ENCODE measurements around the gene SPON2.
A peak's percentile ranks its signal among the peaks of the same experiment; 100 is the strongest.

Gene SPON2

DNA sequence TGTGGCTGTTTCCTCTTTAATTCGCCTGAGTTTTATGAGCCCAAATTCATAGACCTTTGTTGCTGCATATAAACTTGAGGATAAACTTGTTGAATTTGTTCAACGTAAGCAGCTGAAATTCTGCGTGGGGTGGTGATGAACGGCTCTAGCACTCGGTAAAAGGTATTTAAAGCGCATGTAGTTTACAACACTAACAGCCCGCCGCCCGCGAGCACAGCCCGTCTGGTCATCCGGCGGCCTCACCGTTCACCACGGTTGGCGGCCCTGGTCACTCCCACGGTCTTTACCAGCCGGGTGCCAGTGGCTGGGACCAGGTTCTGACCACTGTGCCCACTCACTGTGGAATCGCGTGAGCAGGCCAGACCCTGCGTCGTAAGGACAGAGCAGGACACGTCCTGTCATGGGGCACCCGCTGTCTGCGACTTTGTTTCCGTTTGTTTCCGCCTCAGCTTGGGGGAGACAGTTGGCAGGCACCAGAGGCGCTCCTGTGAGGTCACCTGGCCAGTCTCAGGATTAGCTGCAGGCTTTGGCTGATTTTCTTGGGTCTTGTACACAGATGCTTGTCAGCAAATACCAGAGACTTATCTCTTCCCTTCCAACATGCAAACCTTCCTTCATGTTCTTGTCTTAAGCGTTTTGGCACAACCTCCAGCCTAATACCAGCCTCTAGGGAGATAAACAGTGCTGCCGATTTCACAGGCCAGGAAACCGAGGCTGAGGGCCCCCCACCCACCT, 36.8 kb upstream of the SPON2 start:
- H3K4me3 ChIP-seq (ENCODE audit: low read depth, low read length) = peak overlapping the region; percentile 47
- peak; percentile 83 for DNase-seq (ENCODE audit: low read depth)
- TF ChIP-seq, protein P1, sequence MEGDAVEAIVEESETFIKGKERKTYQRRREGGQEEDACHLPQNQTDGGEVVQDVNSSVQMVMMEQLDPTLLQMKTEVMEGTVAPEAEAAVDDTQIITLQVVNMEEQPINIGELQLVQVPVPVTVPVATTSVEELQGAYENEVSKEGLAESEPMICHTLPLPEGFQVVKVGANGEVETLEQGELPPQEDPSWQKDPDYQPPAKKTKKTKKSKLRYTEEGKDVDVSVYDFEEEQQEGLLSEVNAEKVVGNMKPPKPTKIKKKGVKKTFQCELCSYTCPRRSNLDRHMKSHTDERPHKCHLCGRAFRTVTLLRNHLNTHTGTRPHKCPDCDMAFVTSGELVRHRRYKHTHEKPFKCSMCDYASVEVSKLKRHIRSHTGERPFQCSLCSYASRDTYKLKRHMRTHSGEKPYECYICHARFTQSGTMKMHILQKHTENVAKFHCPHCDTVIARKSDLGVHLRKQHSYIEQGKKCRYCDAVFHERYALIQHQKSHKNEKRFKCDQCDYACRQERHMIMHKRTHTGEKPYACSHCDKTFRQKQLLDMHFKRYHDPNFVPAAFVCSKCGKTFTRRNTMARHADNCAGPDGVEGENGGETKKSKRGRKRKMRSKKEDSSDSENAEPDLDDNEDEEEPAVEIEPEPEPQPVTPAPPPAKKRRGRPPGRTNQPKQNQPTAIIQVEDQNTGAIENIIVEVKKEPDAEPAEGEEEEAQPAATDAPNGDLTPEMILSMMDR (IDR thresholded peaks at IDR 0.05; ENCODE audit: control insufficient read depth, extremely low read depth, insufficient read depth) = no peak

GRCh38 chr4:1208266-1208961, 36.0 kb upstream of the SPON2 start:
- H3K4me3 ChIP-seq (ENCODE audit: low read depth, low read length) = peak overlapping the region; percentile 47
- TF ChIP-seq, protein P1 (IDR thresholded peaks at IDR 0.05; ENCODE audit: control insufficient read depth, extremely low read depth, insufficient read depth) = no peak
- no peak for DNase-seq (ENCODE audit: low read depth)

DNA sequence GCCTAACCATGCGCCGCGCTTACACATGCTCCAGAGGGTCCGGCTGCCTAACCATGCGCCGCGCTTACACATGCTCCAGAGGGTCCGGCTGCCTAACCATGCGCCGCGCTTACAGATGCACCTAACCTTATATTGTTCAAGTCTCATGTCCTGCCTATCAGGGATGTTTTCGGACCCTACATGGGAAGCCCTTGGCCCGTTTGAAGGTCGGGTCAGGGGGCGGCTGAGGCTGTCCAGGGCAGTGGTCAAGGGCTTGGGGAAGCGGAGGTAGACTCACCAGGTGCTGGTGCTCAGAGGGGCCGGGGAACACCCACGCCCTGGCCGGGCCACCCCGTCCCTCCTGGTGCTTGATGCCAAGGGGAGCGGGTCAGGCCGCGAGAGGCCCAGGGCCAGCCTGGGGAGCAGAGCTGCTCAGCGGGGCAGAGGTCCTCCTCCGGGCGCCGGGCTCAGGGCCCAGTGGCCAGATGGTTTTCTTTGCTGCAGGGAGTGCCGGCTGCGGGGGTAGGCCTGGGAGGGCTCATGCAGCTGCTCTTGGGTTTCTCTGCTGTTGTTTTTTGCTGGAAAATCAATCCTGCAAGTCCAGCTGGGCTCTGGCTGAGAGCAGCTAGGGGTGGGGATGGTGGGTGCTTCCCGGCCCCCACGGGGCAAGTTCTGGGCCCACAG, 35.4 kb upstream of the SPON2 start:
- TF ChIP-seq, protein P1 (IDR thresholded peaks at IDR 0.05; ENCODE audit: control insufficient read depth, extremely low read depth, insufficient read depth) = no peak
- H3K4me3 ChIP-seq (ENCODE audit: low read depth, low read length) = no peak overlapping the region
- no peak for DNase-seq (ENCODE audit: low read depth)

DNA sequence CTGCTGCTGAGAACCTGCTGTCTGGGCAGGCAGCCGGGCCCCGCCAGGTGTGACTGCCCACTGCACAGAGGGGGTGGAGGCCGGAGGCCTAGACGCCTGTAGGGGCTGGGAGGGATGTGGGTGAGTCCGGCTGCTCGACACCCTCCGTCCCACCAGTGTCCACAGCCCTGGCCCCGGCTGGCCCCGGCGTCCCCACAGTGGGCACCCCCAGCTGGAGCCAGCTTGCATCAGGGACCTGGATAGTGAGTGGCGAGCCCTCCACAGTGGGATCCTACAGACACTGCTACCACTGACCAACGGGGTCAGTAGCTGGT, 34.7 kb upstream of the SPON2 start:
- TF ChIP-seq, protein P1 (IDR thresholded peaks at IDR 0.05; ENCODE audit: control insufficient read depth, extremely low read depth, insufficient read depth) = no peak
- no peak overlapping the region for H3K4me3 ChIP-seq (ENCODE audit: low read depth, low read length)
- DNase-seq (ENCODE audit: low read depth) = no peak

GRCh38 chr4:1206299-1207156, 34.1 kb upstream of the SPON2 start:
- H3K4me3 ChIP-seq (ENCODE audit: low read depth, low read length) = no peak overlapping the region
- DNase-seq (ENCODE audit: low read depth) = no peak
- TF ChIP-seq, protein P1 (IDR thresholded peaks at IDR 0.05; ENCODE audit: control insufficient read depth, extremely low read depth, insufficient read depth) = no peak

DNA sequence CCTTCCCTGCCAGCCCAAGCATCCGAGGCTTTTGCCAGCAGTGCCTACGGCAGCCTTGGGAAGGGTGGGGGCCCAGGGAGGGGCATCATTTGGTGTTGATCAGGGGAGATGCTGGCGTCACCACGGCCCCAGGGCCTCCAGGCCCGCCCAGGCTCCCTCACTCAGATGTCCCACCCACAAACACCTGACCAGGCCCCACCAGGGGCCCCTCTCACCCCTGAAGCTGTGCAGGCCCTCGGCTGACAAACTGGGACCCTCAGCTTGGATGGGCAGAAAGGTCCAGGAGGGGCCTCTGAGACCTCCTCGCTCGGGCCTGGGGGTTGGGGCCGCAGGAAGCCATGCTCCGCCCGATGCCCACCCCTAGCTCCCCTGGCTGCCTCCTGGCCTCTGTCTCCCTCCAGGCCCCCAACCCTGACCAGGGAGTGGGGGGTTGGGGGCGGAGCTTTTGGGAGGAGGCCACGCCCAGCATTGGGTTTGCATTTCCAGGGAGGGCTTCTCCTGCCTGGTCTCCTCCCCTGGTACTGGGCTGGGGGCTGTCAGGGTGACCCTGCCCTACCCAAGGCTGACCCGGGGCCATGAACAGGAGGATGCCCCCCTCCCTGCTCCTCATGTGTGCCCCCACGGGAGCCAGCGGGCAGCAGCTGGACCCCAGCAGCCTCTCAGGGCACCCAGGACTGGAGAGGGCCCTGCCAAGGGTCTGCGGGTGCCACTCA, 33.4 kb upstream of the SPON2 start:
- no peak for DNase-seq (ENCODE audit: low read depth)
- TF ChIP-seq, protein P1 (IDR thresholded peaks at IDR 0.05; ENCODE audit: control insufficient read depth, extremely low read depth, insufficient read depth) = no peak
- no peak overlapping the region for H3K4me3 ChIP-seq (ENCODE audit: low read depth, low read length)

All from LNCaP clone FGC (cell line).